Fibroblast of villous mesenchyme (primary cell): ENCODE data around the gene ISCU. TPM values are rescaled to one million over a fixed set of nuclear protein-coding genes. Genes with fewer than 3 reads are reported as not detected.
"Not testable (repeated sequence)": the region's sequence is repeated elsewhere in the genome, so short reads cannot be mapped to it uniquely, and the experiment has no call there.

ENCODE experiments used
- DNase-seq: peaks from one replicate; pipeline ENCODE4 v3.0.0-alpha.2; 2010; ENCODE audit warnings: low read depth
- H3K4me3 ChIP-seq: 2 replicates; pipeline ENCODE4 v1.5.1; 2011; ENCODE audit warnings: low read depth, mild to moderate bottlenecking, low read length
- total RNA-seq: library from RNA; depleted of rRNA; stranded (reverse); fragments of >200 nt; gene quantifications from 2 replicates; pipeline ENCODE4 v1.2.3, GENCODE V29; 2012
- TF ChIP-seq, protein P1 (sequence below): IDR thresholded peaks from 2 replicates; pipeline ENCODE4 v1.5.1; 2012; ENCODE audit warnings: low read depth, mild to moderate bottlenecking, low read length; ENCODE audit not compliant: insufficient read depth

The ISCU gene
- total RNA-seq, 1 donor, result 105 TPM

DNA sequence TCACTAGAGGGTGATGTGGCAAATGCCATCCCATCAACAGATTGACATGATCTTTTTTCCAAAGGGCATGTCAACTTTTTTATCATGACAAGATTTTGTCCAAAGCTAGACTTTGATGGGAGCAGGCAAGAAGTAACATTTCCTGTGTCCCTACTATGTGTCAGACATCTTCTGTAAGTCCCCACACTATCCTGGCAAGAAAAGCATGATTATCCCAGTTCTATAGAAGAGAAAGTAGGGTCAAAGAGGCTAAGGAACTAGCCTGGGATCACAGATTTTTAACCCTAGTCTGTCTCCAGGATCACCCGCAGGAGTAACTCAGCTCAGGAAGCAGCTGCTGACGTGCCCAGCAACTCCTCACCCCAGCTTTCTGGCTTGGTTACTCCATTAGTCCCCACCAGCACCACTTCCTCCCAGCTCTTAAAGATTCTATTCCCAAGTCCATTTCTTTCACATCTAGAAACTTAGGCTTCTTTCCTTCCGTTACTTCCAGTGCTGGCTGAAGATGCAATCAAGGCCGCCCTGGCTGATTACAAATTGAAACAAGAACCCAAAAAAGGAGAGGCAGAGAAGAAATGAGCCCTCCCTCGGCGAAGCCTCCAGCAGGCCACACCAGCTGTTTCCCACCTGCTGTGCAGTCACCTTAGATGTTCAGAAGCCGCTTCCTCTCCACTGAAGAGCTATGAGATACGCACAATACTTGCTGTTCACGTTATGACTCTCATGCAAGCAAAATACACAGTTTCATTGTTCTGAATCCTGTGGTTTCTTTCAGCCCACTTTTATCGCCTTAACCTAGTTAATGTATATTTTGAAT is 6.2 kb downstream of the ISCU start:
- DNase-seq, result no peak
- TF ChIP-seq, protein P1, sequence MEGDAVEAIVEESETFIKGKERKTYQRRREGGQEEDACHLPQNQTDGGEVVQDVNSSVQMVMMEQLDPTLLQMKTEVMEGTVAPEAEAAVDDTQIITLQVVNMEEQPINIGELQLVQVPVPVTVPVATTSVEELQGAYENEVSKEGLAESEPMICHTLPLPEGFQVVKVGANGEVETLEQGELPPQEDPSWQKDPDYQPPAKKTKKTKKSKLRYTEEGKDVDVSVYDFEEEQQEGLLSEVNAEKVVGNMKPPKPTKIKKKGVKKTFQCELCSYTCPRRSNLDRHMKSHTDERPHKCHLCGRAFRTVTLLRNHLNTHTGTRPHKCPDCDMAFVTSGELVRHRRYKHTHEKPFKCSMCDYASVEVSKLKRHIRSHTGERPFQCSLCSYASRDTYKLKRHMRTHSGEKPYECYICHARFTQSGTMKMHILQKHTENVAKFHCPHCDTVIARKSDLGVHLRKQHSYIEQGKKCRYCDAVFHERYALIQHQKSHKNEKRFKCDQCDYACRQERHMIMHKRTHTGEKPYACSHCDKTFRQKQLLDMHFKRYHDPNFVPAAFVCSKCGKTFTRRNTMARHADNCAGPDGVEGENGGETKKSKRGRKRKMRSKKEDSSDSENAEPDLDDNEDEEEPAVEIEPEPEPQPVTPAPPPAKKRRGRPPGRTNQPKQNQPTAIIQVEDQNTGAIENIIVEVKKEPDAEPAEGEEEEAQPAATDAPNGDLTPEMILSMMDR, result no peak
- H3K4me3 ChIP-seq, result no peak overlapping the region

DNA sequence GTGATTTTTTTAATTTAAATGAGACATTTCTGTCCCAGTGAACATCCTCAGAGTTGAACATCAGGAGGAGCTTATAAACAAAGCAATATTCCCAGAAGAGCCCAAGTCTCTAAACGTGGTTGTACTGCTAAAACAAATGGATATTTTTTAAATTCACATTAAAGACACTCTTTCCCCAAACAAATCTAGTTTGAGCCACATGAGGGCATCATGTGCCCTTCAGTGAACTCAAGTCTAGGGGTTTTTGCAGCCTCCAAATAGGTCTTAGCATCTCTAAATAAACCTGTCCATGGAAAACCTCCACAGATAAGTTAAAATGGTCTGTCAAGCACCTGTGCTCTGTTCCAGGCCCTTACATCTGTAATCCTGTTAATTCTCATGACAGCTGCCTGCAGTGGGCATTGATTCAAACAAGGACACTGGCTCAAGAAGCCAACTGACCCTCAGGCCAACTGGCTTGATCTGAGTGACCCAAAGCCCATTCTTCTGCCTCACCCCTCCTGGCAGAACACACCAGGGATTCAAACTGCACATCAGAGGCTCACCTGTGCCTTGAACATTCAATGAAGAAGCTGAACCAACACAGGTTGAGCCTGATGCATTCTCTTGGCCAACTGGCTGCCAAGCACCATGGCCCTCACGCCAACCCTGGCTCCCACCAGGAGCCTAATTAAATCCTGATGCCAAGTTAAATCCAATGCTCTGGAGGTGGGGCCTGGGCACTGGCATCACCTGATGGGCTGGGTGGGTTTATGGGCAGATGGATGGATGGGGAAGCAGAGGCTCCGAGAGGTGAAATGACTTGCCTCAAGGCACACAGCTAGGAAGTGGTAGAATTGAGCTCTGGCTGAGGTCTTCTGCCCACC is 8.6 kb downstream of the ISCU start:
- peak; percentile 70 for DNase-seq
- H3K4me3 ChIP-seq, result no peak overlapping the region
- TF ChIP-seq, protein P1, result peak; percentile 63

GRCh38 chr12:108571609-108572165 is 9.3 kb downstream of the ISCU start:
- TF ChIP-seq, protein P1, result no peak
- H3K4me3 ChIP-seq, result no peak overlapping the region
- no peak for DNase-seq

GRCh38 chr12:108572166-108572790 is 9.9 kb downstream of the ISCU start:
- no peak overlapping the region for H3K4me3 ChIP-seq
- TF ChIP-seq, protein P1, result no peak
- DNase-seq, result peak; percentile 46

GRCh38 chr12:108573317-108573716 is 10.9 kb downstream of the ISCU start:
- H3K4me3 ChIP-seq, result no peak overlapping the region
- TF ChIP-seq, protein P1, result no peak
- DNase-seq, result peak; percentile 46

GRCh38 chr12:108574276-108574675 is 11.9 kb downstream of the ISCU start:
- not testable (repeated sequence) for H3K4me3 ChIP-seq, DNase-seq
